HG03159 (cell line): ENCODE results near the gene NPM1.
A peak's percentile ranks its signal among the peaks of the same experiment; 100 is the strongest.
"Not testable (repeated sequence)": the region's sequence is repeated elsewhere in the genome, so short reads cannot be mapped to it uniquely, and the experiment has no call there.

ENCODE experiments used
- ATAC-seq: cut with Tn5 transposase; IDR thresholded peaks from one replicate; pipeline ENCODE4 v1.9.1; 2021; ENCODE audit warnings: mild to moderate bottlenecking, moderate library complexity; ENCODE audit not compliant: unreplicated experiment

NPM1 gene

DNA sequence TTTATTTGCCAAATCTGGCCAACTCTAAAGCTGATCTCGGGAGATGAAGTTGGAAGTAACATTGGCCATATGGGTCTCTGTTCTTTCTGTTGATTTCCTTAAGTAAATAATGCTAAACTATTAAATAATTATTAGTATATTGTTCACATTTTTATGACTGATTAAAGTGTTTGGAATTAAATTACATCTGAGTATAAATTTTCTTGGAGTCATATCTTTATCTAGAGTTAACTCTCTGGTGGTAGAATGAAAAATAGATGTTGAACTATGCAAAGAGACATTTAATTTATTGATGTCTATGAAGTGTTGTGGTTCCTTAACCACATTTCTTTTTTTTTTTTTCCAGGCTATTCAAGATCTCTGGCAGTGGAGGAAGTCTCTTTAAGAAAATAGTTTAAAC, 22.5 kb downstream of the NPM1 start:
- ATAC-seq = no peak

- ATAC-seq = no peak
Observed at GRCh38 chr5:171412186-171412585, 24.5 kb downstream of the NPM1 start.

- no peak for ATAC-seq
Observed at GRCh38 chr5:171413153-171413910, 25.7 kb downstream of the NPM1 start.

- ATAC-seq = not testable (repeated sequence)
Observed at GRCh38 chr5:171413993-171414392, 26.3 kb downstream of the NPM1 start.

GRCh38 chr5:171415115-171415730, 27.6 kb downstream of the NPM1 start:
- no peak for ATAC-seq

GRCh38 chr5:171416160-171417049, 28.8 kb downstream of the NPM1 start:
- ATAC-seq = no peak

DNA sequence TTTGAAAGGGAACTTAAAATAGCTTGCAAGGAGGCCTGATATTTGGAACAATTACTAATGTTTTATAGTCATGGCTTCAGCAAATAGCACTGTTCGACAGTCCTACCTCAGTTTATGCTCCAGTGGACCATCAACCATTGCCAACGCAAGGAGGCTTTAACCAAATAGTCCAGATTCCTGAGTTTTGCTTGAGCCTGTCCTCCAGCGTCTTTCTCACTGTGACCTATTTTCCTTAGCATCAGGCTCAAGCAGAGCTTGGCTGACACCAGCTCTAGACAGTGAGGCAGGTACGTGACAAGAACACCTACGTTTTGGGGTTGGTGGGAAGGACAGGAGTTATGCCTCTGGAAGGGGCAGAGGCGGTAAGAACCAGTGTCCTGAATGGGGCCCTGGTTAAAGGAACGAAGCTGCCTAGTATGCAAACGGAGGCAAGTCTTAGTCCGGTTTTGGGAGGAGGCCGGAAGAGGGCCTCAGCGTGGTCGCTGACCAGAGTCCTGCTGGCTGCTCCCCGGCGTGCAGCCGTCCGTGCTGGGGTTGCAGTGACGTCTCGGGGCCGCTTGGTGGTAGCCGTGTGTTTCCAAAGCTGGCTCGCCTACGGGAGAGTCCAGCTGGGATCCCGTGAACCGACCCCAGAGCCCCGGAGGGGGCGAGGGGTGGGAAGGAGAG, 30.8 kb downstream of the NPM1 start:
- ATAC-seq = peak; percentile 57

GRCh38 chr5:171418982-171419687, 31.5 kb downstream of the NPM1 start, which contains the start of gene FGF18:
TSS of gene FGF18 (plus strand) at chr5:171419647. CDS start at chr5:171420200, 553 bp downstream.
- ATAC-seq = peak; percentile 41

DNA sequence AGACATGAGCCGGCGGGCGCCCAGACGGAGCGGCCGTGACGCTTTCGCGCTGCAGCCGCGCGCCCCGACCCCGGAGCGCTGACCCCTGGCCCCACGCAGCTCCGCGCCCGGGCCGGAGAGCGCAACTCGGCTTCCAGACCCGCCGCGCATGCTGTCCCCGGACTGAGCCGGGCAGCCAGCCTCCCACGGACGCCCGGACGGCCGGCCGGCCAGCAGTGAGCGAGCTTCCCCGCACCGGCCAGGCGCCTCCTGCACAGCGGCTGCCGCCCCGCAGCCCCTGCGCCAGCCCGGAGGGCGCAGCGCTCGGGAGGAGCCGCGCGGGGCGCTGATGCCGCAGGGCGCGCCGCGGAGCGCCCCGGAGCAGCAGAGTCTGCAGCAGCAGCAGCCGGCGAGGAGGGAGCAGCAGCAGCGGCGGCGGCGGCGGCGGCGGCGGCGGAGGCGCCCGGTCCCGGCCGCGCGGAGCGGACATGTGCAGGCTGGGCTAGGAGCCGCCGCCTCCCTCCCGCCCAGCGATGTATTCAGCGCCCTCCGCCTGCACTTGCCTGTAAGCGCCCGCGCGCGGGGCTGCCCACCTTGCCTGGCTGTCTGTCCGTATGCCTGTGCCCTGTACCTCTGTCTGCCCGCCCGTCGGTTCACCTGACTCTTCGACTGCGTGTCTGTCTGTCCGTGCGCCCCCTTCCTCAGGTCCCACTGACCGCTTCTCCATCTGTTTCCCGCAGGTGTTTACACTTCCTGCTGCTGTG, 32.2 kb downstream of the NPM1 start:
- ATAC-seq = peak; percentile 34

GRCh38 chr5:171420431-171421241, 33.0 kb downstream of the NPM1 start:
- ATAC-seq = no peak

DNA sequence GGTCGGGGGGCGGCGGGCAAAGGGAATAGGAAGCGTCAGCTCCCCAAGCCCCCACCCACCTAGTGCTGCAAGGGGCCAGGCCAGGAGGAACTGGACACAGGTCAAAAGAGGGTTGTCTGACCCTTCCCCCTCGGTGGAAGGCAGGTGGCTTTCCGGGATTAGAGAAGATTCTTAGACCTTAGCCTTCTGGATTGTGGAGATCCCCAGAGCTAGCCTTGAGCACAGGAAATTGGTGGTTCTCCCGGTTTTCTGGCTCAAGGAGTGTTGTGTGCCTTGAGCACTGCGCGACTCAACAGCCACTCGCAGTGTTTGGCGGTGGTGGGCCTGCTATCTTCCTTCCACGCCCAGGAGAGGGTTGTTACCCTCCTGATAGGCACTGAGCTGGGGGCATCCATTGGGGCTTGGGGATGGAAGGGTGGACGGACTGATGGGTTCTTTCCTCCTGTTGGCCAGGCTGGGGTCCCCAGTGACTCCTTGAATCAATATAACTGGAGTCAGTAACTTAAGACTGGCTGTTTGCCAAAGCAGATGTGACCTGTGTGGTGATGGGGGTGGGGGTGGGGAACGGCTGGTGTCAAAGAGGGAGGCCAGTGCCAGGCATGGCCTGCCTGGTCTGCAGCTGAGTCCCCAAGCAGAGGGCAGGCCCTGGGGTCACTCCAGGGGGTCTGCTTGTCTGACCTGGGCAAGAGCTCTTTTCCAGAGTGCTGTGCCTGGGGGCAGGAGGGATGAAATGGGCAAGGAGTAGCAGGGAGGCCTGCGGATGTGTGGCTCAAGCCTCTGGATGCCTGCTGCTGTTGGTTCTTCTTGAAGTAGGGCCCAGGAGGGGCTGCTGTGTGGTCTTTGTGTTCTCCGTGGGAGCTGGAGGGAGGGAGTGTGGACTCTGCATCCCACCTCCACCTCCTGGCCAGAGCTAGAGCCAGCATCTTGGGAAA, 33.9 kb downstream of the NPM1 start:
- no peak for ATAC-seq

- ATAC-seq = no peak
Observed at GRCh38 chr5:171422495-171422894, 34.8 kb downstream of the NPM1 start.

- ATAC-seq = no peak
Observed at GRCh38 chr5:171422902-171423663, 35.4 kb downstream of the NPM1 start.

- no peak for ATAC-seq
Observed at GRCh38 chr5:171424726-171425125, 37.1 kb downstream of the NPM1 start.

GRCh38 chr5:171425596-171426244, 38.1 kb downstream of the NPM1 start:
- no peak for ATAC-seq

DNA sequence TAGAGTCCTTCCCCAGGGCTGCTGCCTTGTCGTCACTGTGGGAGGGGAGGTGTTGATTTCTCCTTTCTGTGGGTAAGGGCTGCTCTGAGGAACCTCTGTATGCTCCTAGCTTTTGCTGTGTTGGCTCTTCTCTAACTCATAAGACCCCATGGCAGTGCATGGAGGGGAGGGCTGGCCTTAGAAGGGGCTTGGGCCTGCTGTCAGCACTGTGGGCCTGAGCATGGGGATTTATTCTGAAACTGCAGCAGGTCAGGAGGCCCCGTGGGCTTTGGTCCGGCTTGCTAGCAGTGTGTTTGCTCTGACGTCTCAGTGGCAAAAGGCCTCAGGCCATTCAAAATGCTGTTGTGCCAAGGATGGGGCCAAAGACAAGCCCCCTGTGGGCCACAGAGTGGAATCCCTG, 38.6 kb downstream of the NPM1 start:
- no peak for ATAC-seq
